Measurements from ENCODE around the gene SRRM5. TPM values are rescaled to one million over a fixed set of nuclear protein-coding genes. Genes with fewer than 3 reads are reported as not detected.

Gene SRRM5
- total and polyA plus RNA-seq, 2 of the 13 experiments (the other 11 are each of a cell fraction or from before 2014, with no cell fraction given): 0.11 to 0.16 TPM

DNA sequence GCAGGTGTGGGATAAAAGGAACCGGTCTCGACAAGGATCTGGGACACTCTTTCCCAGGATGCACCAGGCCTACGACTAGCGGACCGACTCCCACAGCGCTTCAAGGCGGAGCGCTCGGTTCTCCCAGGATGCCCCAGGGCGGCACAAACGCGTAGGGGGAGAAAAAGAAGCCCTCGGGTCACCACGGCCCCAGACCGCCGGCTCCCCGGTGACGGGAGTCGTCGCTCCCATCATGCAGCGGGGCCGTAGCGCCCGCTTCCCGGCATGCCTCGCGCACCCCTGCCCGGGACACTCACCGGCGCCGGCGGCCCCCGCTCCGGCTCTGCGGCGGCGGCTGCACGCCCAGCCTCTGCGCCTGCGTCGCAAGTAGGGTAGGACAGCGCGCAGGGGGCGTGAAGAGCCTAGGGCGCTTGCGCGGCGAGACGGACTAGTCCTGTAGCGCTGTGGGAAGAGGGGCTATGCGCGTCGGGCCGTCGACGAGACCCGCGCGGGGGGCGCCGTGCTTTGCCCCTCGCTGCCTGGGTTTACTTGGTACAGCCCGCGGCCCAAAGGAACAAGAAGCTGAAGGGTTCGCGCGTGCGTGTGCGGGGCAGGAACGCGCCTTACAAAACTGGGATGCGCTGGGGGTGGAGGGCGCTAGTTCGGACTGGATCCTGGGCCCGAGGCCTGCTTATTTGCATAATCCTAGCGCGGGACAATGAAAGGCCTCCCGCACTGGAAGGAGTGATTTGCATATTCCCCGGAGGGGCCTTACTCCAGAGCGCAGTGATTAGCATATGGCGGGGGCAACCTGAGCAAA lies 7.6 kb downstream of the SRRM5 start, which contains the start of gene ZNF428 (continued):
- TF ChIP-seq ZNF605 (CRISPR knock-in tag; IDR thresholded peaks at IDR 0.05): peak; percentile 73
- TF ChIP-seq YY1 (IDR thresholded peaks at IDR 0.05; ENCODE audit: insufficient read depth, insufficient replicate concordance, low read depth, low read length): peak; percentile 66
- peak; percentile 71 for TF ChIP-seq JDP2 (CRISPR knock-in tag; IDR thresholded peaks at IDR 0.05; ENCODE audit: borderline replicate concordance)
- TF ChIP-seq NFKB2 (CRISPR knock-in tag; IDR thresholded peaks at IDR 0.05; ENCODE audit: borderline replicate concordance): peak; percentile 85; the same call in 1 of the 2 replicates
- TF ChIP-seq ZNF563 (CRISPR knock-in tag; IDR thresholded peaks at IDR 0.05): peak; percentile 84
- TF ChIP-seq KLF15 (CRISPR knock-in tag; IDR thresholded peaks at IDR 0.05; ENCODE audit: borderline replicate concordance): peak; percentile 95
- TF ChIP-seq, protein P1, sequence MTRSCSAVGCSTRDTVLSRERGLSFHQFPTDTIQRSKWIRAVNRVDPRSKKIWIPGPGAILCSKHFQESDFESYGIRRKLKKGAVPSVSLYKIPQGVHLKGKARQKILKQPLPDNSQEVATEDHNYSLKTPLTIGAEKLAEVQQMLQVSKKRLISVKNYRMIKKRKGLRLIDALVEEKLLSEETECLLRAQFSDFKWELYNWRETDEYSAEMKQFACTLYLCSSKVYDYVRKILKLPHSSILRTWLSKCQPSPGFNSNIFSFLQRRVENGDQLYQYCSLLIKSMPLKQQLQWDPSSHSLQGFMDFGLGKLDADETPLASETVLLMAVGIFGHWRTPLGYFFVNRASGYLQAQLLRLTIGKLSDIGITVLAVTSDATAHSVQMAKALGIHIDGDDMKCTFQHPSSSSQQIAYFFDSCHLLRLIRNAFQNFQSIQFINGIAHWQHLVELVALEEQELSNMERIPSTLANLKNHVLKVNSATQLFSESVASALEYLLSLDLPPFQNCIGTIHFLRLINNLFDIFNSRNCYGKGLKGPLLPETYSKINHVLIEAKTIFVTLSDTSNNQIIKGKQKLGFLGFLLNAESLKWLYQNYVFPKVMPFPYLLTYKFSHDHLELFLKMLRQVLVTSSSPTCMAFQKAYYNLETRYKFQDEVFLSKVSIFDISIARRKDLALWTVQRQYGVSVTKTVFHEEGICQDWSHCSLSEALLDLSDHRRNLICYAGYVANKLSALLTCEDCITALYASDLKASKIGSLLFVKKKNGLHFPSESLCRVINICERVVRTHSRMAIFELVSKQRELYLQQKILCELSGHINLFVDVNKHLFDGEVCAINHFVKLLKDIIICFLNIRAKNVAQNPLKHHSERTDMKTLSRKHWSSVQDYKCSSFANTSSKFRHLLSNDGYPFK (CRISPR knock-in tag; IDR thresholded peaks at IDR 0.05; ENCODE audit: borderline replicate concordance): peak; percentile 75
- 0 out of 2 replicates have a peak, but pooled peaks have one; percentile 17 for TF ChIP-seq TEAD2 (CRISPR knock-in tag; IDR thresholded peaks at IDR 0.05)
- TF ChIP-seq RFX3 (CRISPR knock-in tag; IDR thresholded peaks at IDR 0.05): no peak
- TF ChIP-seq ZNF235 (CRISPR knock-in tag; IDR thresholded peaks at IDR 0.05; ENCODE audit: borderline replicate concordance): no peak; the same call in 1 of the 2 replicates
- TF ChIP-seq ZC3H4 (CRISPR knock-in tag; IDR thresholded peaks at IDR 0.05; ENCODE audit: borderline replicate concordance): no peak
- TF ChIP-seq NFAT5 (CRISPR knock-in tag; IDR thresholded peaks at IDR 0.05): peak; percentile 54
- no peak for TF ChIP-seq TRIM24 (CRISPR knock-in tag; IDR thresholded peaks at IDR 0.05)
- 0 out of 2 replicates have a peak, but pooled peaks have one; percentile 75 for TF ChIP-seq ZNF672 (CRISPR knock-in tag; IDR thresholded peaks at IDR 0.05)
- peak; percentile 39; the same call in 1 of the 2 replicates for TF ChIP-seq PBX3 (CRISPR knock-in tag; IDR thresholded peaks at IDR 0.05; ENCODE audit: borderline replicate concordance)
- 0 out of 2 replicates have a peak, but pooled peaks have one; percentile 7 for TF ChIP-seq ZMYM2 (CRISPR knock-in tag; IDR thresholded peaks at IDR 0.05)
- TF ChIP-seq, protein P2, sequence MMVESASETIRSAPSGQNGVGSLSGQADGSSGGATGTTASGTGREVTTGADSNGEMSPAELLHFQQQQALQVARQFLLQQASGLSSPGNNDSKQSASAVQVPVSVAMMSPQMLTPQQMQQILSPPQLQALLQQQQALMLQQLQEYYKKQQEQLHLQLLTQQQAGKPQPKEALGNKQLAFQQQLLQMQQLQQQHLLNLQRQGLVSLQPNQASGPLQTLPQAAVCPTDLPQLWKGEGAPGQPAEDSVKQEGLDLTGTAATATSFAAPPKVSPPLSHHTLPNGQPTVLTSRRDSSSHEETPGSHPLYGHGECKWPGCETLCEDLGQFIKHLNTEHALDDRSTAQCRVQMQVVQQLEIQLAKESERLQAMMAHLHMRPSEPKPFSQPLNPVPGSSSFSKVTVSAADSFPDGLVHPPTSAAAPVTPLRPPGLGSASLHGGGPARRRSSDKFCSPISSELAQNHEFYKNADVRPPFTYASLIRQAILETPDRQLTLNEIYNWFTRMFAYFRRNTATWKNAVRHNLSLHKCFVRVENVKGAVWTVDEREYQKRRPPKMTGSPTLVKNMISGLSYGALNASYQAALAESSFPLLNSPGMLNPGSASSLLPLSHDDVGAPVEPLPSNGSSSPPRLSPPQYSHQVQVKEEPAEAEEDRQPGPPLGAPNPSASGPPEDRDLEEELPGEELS (CRISPR knock-in tag; IDR thresholded peaks at IDR 0.05): peak; percentile 16; the same call in 1 of the 2 replicates

Data from HepG2 (cell line).